AG09319 (cell line): ENCODE measurements around the gene FANK1.
"Not testable (repeated sequence)": the region's sequence is repeated elsewhere in the genome, so short reads cannot be mapped to it uniquely, and the experiment has no call there.

ENCODE experiments used
- DNase-seq: peaks from one replicate; pipeline ENCODE4 v3.0.0-alpha.2; 2010; ENCODE audit warnings: low read depth; ENCODE audit errors: extremely low read depth
- CTCF ChIP-seq: IDR thresholded peaks from 2 replicates; pipeline ENCODE4 v1.5.1; 2011; ENCODE audit warnings: low read depth, mild to moderate bottlenecking, inconsistent platforms, low read length, moderate library complexity

Gene FANK1

GRCh38 chr10:125925262-125925834, 29.0 kb downstream of the FANK1 start:
- no peak for DNase-seq
- TF ChIP-seq CTCF, result no peak

- DNase-seq, result no peak
- TF ChIP-seq CTCF, result no peak
Measured at GRCh38 chr10:125926247-125926646, 29.9 kb downstream of the FANK1 start.

- not testable (repeated sequence) for DNase-seq
Measured at GRCh38 chr10:125927265-125927664, 30.9 kb downstream of the FANK1 start.

- DNase-seq, result no peak
- TF ChIP-seq CTCF, result no peak
Measured at GRCh38 chr10:125928928-125929585, 32.7 kb downstream of the FANK1 start.

- TF ChIP-seq CTCF, result no peak
- no peak for DNase-seq
Measured at GRCh38 chr10:125929618-125930017, 33.3 kb downstream of the FANK1 start.

- DNase-seq, result no peak
- TF ChIP-seq CTCF, result no peak
Measured at GRCh38 chr10:125933693-125934092, 37.3 kb downstream of the FANK1 start.

GRCh38 chr10:125936331-125936730, 40.0 kb downstream of the FANK1 start:
- no peak for TF ChIP-seq CTCF
- DNase-seq, result no peak

- DNase-seq, result no peak
- TF ChIP-seq CTCF, result no peak
Measured at GRCh38 chr10:125940515-125940914, 44.2 kb downstream of the FANK1 start.
